Measurements from ENCODE around the gene CPZ. TPM values are rescaled to one million over a fixed set of nuclear protein-coding genes. Genes with fewer than 3 reads are reported as not detected.
A peak's percentile ranks its signal among the peaks of the same experiment; 100 is the strongest.

Gene CPZ
- polyA plus RNA-seq, 3 donors, result not detected

GRCh38 chr4:8546766-8547107 is 45.8 kb upstream of the CPZ start:
- Histone ChIP-seq H3K4me3 (replicated peaks in 1 of 3; ENCODE audit: low read depth in 2 of 3, low read length in 3 of 3) (no peak overlapping the region), H3K9me3 (replicated peaks in 1 of 2; ENCODE audit: control insufficient read depth in 1 of 2, insufficient read depth in 1 of 2, low read length in 2 of 2) (peaks cover 0 to 6% of the 10 kb centered on the region in 2 donors), H3K27me3 (ENCODE audit: control insufficient read depth in 2 of 2, insufficient read depth in 2 of 2, low read length in 2 of 2) (no peaks in the 10 kb centered on the region), H3K4me1 (ENCODE audit: control insufficient read depth in 1 of 2, insufficient read depth in 2 of 2, low read length in 2 of 2) (no peaks in the 10 kb centered on the region), H2AFZ (ENCODE audit: insufficient read depth, low read depth, low read length, poor library complexity, severe bottlenecking) (no peak overlapping the region), H3K79me2 (ENCODE audit: insufficient read depth, low read length) (no peaks in the 10 kb centered on the region), H4K20me1 (ENCODE audit: insufficient read depth, low read length) (no peaks in the 10 kb centered on the region), H3K4me2 (replicated peaks; ENCODE audit: extremely low read depth, low read length, poor library complexity, severe bottlenecking) (no peak overlapping the region), H3K36me3 (replicated peaks in 1 of 2; ENCODE audit: control insufficient read depth in 1 of 2, insufficient read depth in 2 of 2, low read length in 2 of 2) (no peaks in the 10 kb centered on the region), H3K27ac (ENCODE audit: low read depth in 1 of 2, low read length in 2 of 2) (no peak overlapping the region), H3K9ac (ENCODE audit: insufficient read depth, low read length, poor library complexity, severe bottlenecking) (no peak overlapping the region)
- H3K36me3 Mint-ChIP-seq, result no peaks in the 10 kb centered on the region
- DNase-seq, result no peak
- no peak overlapping the region for H3K27ac Mint-ChIP-seq
- H3K27me3 Mint-ChIP-seq (ENCODE audit: low read depth in 3 of 3), result peaks cover 2 to 7% (median 3%) of the 10 kb centered on the region in 3 donors
- H3K4me1 Mint-ChIP-seq, result peaks cover 2% of the 10 kb centered on the region
- TF ChIP-seq, protein P1, sequence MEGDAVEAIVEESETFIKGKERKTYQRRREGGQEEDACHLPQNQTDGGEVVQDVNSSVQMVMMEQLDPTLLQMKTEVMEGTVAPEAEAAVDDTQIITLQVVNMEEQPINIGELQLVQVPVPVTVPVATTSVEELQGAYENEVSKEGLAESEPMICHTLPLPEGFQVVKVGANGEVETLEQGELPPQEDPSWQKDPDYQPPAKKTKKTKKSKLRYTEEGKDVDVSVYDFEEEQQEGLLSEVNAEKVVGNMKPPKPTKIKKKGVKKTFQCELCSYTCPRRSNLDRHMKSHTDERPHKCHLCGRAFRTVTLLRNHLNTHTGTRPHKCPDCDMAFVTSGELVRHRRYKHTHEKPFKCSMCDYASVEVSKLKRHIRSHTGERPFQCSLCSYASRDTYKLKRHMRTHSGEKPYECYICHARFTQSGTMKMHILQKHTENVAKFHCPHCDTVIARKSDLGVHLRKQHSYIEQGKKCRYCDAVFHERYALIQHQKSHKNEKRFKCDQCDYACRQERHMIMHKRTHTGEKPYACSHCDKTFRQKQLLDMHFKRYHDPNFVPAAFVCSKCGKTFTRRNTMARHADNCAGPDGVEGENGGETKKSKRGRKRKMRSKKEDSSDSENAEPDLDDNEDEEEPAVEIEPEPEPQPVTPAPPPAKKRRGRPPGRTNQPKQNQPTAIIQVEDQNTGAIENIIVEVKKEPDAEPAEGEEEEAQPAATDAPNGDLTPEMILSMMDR (IDR thresholded peaks at IDR 0.05), result no peak
- intact Hi-C loops (cut with micrococcal nuclease), result no loop called here
- WGBS (ENCODE audit: insufficient coverage), result 69% methylated on average over 3 of the region's 8 CpGs
- H3K9me3 Mint-ChIP-seq, result peaks cover 0 to 9% (median 2%) of the 10 kb centered on the region in 7 donors
- H3K4me3 Mint-ChIP-seq, result no peak overlapping the region

- no peak overlapping the region for H3K9ac ChIP-seq (ENCODE audit: insufficient read depth, low read length, poor library complexity, severe bottlenecking)
- DNase-seq, result no peak
- intact Hi-C loops (cut with micrococcal nuclease), result no loop called here
Measured at GRCh38 chr4:8547108-8547911, 45.3 kb upstream of the CPZ start.

More at GRCh38 chr4:8547108-8547911, 45.3 kb upstream of the CPZ start:
- Histone ChIP-seq H3K27me3 (ENCODE audit: control insufficient read depth in 2 of 2, insufficient read depth in 2 of 2, low read length in 2 of 2) (no peaks in the 10 kb centered on the region), H3K9me3 (replicated peaks in 1 of 2; ENCODE audit: control insufficient read depth in 1 of 2, insufficient read depth in 1 of 2, low read length in 2 of 2) (peaks cover 0 to 6% of the 10 kb centered on the region in 2 donors), H3K79me2 (ENCODE audit: insufficient read depth, low read length) (no peaks in the 10 kb centered on the region), H3K4me1 (ENCODE audit: control insufficient read depth in 1 of 2, insufficient read depth in 2 of 2, low read length in 2 of 2) (no peaks in the 10 kb centered on the region), H3K27ac (ENCODE audit: low read depth in 1 of 2, low read length in 2 of 2) (no peak overlapping the region), H3K4me3 (replicated peaks in 1 of 3; ENCODE audit: low read depth in 2 of 3, low read length in 3 of 3) (no peak overlapping the region), H3K4me2 (replicated peaks; ENCODE audit: extremely low read depth, low read length, poor library complexity, severe bottlenecking) (no peak overlapping the region), H2AFZ (ENCODE audit: insufficient read depth, low read depth, low read length, poor library complexity, severe bottlenecking) (no peak overlapping the region), H3K36me3 (replicated peaks in 1 of 2; ENCODE audit: control insufficient read depth in 1 of 2, insufficient read depth in 2 of 2, low read length in 2 of 2) (no peaks in the 10 kb centered on the region), H4K20me1 (ENCODE audit: insufficient read depth, low read length) (no peaks in the 10 kb centered on the region)
- H3K36me3 Mint-ChIP-seq, result no peaks in the 10 kb centered on the region
- peak overlapping the region in 1 of 7 donors; percentile 11 for H3K27ac Mint-ChIP-seq
- H3K9me3 Mint-ChIP-seq, result peaks cover 0 to 9% (median 2%) of the 10 kb centered on the region in 7 donors
- H3K4me1 Mint-ChIP-seq, result peaks cover 2% of the 10 kb centered on the region
- peaks cover 2 to 7% (median 3%) of the 10 kb centered on the region in 3 donors for H3K27me3 Mint-ChIP-seq (ENCODE audit: low read depth in 3 of 3)
- 71% methylated on average over 6 of the region's 16 CpGs for WGBS (ENCODE audit: insufficient coverage)
- no peak overlapping the region for H3K4me3 Mint-ChIP-seq
- TF ChIP-seq, protein P1 (IDR thresholded peaks at IDR 0.05), result no peak
